Suprapubic skin (tissue), 3 donors: Measurements from ENCODE around the gene CALHM1.

Experiments
- CTCF ChIP-seq, 2 donors: fragments of 200-600 bp in 1 of 2; fragments of 450-650 bp in 1 of 2; sonication (generic) in 1 of 2; IDR thresholded peaks; one replicate each; pipeline ENCODE4 v1.5.1; 2016 to 2019; ENCODE audit warnings: antibody characterized with exemption in 2 of 2, mild to moderate bottlenecking in 1 of 2, moderate library complexity in 1 of 2
- EP300 ChIP-seq: sonication (generic); formaldehyde crosslinking; IDR thresholded peaks from one replicate; pipeline ENCODE4 v1.6.1; 2017; ENCODE audit warnings: antibody characterized with exemption
- POLR2A ChIP-seq, 2 donors: fragments of 450-650 bp; IDR thresholded peaks; one replicate each; pipeline ENCODE4 v1.6.1; 2017; ENCODE audit warnings: antibody characterized with exemption in 2 of 2, mild to moderate bottlenecking in 2 of 2, moderate library complexity in 2 of 2

DNA sequence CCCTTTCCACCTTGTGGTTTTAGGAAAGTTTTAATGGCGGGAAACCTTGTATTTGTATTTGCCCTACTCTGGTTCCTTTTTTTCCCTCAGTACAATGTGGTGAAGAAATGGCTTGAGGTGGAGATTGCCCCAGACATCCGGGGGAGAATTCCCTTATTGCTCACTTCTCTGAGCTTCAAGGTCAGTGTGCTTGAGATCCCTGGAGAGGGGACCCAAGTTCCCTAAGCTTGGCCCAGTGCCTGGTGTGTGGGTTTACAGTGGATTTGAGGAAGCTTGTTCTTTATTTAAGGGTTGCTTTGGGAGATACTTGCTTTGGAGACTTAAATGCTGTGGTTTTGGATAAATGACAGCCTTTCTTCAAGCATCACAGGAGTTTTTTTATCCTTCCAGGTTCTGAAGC, 24.8 kb downstream of the CALHM1 start:
- TF ChIP-seq CTCF (IDR thresholded peaks at IDR 0.05) (no peak), POLR2A (IDR thresholded peaks at IDR 0.05) (no peak), EP300 (no peak)
